Fibroblast of upper back skin (primary cell): ENCODE results near the gene CACNA2D3.
A peak's percentile ranks its signal among the peaks of the same experiment; 100 is the strongest.

ENCODE experiments used
- DNase-seq: peaks from one replicate; pipeline ENCODE4 v3.0.0-alpha.2; 2013

CACNA2D3 gene

DNA sequence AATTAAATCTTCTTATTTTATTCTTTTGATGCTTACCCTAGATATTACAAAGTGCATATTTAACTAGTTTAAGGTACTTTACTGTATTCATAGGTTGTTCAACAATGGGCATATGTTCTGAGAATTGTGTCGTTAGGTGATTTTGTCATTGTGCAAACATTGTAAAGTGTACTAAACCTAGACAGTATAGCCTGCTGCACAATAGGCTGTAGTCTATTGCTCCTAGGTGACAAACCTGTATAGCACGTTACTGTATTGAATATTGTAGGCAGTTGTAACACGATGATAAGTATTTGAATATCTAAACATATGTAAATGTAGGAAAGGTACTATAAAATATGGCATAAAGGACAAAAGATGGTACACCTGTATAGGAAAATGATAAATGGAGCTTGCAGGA, 100.7 kb downstream of the CACNA2D3 start:
- DNase-seq = no peak

DNA sequence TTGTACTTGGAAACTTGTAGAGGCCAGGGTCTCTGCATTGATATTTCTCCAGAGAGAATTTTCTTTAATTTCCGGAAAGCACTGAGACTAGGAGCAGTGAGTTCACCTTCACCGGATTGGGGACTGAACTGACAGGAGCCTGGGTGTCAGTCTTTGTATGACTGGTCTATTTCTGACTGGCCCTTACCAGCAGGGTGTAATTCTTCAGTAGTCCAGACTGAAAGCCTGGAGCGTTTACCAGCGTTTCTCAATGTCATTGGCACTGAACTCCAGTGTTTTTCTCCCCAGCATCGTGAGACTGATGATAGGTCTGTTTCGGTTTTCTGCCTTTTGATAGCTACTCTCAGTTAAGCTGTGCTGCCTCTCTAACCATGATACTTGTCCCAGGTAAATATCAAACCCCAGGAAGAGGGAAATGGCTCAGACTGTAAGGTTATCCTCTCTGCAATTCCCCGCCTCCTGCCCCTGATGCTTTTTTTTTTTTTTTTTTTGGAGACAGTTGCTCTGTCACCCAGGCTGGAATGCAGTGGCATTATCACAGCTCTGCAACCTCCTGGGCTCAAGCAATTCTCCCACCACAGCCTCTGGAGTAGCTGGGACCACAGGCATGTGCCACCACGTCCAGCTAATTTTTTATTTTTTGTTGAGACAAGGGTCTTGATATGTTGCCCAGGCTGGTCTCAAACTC, 103.6 kb downstream of the CACNA2D3 start:
- no peak for DNase-seq

DNA sequence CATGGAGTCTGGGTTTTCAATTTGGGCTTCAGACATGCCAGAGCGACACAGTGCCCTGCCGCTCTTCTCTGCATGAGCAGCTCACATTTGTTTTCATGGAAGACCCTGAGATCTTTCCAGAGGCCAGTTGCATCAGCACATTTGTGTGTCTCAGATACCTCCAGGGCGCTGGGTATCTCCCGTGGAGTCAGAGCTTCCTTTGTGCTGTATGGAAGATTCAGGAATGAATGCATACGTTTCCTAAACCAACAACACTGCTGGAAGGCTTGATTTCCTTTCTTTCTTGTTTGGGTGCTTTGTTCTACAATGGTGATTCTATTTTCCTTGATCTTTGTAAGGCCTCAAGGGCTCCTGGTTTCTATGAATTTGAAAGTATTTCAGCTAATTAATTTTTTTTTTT, 106.5 kb downstream of the CACNA2D3 start:
- DNase-seq = no peak

DNA sequence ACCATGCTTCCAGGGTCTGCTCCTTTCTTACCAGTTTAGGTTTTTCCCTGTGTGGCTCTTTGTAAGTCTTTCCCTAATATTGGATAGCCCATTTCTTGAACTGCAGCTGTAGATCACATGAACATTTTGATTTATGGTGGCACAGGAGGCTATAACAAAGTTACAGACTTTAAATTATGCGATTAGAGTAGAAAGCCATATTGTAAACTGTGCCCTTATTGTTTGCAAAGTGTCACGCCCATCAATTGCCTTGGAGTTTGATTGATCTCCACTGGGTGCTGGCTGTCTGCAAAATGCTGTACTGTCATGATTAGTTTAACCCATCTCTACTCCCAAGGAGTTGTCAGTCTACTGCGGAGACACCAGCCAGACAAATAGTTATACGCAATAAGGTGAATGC, 110.3 kb downstream of the CACNA2D3 start:
- DNase-seq = no peak

DNA sequence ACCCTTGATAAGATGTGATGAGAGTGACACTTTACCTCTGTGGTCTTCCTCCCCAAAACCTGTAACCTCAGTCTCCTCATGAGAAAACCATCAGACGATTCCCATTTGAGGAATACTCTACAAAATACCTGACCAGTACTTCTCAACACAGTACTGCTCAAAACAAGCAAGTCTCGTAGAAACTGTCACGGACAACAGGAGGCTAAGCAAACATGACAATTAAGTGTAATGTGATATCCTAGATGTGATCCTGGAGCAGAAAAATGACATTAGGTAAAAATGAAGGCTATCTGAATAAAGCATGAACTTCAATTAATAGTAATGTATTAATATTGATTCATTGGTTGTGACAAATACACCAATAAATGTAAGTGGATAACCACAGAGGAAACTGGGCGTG, 113.6 kb downstream of the CACNA2D3 start:
- no peak for DNase-seq

DNA sequence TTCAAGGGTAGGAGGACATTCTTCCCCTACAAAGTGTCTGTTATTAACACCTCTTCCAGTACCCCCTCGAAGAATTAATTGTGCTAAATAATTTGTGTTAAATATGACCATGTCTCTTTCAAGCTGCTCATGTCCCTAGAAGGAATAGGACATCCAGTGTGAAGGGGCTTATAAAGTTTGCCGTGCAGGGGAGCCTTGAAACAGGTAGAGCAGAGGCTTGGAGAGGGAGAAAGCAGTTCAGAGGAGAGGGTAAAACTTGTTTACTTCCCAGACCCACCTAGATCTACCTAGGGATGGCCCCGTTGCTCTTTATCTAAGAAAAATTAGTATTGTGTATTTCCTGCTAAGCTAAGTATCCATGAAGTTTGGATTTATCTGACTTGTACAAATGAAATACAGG, 114.8 kb downstream of the CACNA2D3 start:
- DNase-seq = no peak

DNA sequence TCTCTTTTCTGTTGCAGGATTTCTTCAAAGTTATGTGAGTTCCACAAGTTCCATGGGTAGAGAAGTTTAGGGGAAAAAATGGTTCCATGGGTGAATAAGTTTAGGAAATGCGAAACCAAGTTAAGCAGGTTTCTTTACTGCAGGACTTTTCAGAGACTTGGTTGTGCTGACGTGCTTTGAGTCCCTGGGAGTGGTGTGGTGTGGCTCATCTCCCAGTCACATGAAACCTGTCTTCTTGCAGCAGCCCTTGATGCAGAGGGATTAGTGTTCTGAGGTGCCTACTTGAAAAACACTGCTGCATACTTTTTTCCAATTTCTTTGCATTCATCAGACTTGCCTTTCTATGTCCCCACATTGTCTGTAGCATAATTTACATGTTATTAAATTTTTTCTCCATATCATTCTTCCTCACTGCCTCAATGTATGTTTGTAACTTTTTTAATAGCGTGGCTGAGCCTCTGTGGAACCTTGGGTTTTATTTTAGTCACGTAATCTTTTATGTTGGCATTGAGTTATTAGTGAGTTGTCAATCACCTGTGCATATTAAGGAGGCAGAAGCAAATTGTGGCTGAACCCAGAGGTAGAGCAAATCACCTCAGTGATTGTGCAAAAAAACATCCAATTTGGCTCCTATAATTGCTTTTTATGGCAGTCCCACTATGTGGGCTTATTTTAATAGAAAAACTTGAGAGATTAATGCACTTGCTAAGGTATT, 115.6 kb downstream of the CACNA2D3 start:
- DNase-seq = no peak

DNA sequence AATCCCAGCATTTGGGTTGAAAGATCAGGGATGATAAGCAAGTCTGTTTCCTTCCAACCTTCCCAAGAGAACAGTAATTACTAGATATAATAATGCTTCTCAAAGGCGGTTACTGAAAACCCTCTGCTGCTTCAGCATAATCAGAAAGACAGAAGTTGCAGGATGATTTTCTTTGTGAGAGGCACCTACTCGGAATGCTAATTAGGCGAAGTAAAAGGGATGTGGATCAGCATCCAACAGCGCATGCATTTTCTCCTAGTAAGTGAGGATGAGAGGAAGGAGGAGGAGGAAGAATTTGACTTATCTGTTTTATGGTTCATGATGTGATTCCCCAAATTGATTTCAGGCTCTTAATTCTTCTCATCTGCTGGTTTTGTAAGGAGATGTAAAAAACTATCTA, 118.0 kb downstream of the CACNA2D3 start:
- no peak for DNase-seq

DNA sequence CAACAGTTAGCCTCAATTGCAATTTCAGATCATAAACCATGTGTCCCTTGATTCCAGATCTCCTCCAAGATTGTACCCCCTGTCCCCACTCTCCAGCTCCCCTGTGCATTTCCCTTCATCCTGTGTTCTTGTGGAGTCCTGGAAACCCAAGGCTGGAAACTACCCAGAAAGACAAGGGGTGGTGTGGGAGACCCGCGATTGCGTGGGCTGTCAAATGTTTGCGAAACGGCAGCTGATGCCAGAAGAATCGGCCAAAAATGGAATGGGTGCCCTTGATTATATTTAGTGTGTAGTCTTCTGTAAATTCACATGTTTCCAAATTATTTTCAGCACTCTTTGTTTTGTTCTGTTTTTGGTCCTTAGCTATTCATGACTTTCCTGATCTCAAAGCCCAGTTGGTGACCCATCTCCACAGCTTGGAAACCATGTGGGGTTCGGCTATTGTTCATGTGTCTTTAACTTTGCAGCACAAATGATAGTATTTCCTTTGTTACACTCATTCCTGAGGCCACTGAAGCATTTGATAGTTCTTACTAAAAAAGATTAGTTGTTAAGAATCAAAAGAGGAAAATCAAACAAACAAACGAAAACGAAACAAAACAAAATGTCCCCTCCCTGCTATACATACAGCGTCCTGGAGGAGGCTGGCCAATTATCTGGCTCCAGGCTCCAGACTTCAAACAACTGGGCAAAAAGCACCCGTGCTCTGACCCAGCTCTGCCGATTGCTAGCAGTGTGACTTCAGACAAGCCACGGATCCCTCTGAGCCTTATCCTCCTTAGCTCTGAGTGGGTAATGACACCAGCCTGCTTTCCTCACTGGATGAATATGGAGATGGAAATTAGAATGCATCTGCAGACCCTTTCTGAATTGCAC, 120.9 kb downstream of the CACNA2D3 start:
- no peak for DNase-seq

DNA sequence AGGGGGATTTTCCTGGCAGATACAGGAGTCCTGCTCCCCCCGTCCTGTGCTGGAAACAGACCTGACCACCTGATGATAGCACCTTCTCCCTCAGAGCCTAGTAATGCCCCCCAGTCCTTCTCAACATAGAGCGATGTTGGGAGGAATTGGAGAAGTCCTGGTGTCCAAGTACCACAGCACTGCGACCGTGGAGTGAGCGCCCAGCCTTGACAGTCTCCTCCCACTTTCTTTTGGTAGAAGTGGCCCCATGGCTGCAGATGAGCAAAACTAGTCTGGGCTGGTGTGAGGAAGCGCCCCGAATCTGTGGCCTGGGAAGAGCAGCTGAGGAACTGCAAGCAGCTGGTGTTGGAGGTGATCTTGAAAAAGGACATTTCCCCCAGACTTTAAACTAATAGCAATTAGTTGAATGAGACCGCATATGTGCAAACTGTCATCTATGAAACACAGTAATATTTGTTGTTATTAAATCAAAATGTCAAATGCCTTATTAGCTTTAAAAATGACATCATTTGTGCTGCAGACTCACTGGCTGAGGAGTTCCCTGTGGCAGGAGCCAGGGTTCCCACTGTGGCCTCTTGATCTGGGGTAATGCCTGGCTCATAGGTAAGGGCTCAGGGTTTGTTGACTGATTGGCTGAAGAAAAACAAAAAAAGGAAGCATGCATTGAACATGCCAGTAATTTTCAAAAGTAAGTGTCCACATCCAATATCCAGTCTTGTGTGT, 121.8 kb downstream of the CACNA2D3 start:
- no peak for DNase-seq

DNA sequence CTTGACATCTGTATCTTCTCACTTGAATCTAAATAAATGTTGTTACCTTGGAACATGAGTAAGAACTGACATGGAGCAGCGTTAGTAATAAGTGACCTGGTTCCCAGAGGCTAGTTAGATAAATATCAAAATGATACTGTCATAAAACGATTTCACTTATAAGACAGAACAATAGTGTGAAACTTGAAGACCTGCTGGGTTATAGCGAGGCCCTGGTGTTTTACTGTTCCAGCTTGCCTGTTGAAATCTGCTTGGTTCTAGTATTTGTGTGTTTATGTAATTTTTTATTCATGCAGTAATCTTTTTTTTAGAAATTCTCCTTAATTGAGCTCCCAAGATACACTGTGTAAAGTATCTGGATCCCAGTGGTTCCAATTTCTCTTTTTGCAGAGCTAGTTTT, 129.4 kb downstream of the CACNA2D3 start:
- no peak for DNase-seq

DNA sequence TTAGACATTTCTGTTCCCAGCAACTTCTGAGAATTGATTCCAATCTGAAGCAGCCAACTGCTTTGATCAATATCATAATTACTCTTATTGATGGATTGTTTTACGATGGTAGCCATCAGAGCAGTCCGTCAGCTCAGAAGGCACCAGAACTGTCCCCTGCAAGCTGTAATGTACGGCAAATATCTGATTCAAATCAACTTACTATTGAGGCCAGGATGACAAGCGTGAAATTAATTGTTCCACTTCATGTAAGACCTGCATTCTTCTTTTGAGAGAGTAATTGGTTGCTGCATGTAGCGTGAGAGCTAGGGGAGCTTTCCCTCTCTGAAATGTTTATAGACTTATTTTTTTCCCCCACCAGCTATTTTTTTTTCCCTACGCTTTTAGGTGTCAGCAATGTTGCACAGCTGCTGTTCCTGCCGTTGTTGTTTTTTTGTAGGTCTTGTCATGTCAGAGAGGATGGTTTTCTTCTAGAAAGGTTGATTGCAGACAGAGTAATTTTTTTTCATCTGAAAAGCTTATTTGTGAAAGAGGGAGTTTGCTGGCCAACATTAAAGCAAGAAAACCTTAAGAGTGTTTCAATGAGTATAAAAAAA, 134.9 kb downstream of the CACNA2D3 start:
- DNase-seq = no peak

DNA sequence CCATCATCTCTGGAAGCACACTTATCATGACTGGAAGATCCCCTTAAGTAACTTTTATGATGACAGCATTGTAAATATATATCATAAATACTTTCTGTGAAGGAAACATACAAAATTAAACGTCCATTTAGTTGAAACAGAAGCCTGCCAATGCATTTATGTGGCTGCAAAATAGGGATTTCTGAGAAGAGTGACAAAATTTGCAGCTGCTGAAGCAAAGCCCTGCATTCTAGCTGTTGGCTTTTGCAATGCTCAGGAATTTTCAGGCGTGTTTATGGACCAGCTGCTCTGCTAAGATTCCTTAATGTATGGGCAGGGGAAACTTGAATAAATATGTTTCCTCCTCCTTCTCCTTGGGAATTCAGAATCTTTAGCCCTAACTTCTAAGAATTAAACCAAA, 137.3 kb downstream of the CACNA2D3 start:
- DNase-seq = no peak

DNA sequence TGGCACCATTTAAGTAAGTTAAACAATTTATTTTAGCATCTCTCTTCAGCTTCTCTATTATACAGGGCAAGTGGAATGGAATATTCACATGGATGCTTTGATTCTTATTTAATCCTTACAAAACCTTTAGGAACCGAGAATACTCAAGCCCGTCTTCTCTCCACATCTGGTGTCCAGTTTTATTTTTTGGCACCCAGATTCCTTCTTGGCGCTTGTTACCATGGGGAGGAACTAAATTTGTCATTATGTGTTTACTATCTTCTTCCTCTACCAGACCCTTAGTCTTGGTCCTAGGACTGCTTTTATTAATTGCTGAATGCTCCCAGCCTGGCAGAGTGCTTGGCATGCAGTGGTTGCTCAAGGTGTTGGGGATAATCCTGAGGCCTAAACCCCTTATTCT, 138.8 kb downstream of the CACNA2D3 start:
- no peak for DNase-seq

DNA sequence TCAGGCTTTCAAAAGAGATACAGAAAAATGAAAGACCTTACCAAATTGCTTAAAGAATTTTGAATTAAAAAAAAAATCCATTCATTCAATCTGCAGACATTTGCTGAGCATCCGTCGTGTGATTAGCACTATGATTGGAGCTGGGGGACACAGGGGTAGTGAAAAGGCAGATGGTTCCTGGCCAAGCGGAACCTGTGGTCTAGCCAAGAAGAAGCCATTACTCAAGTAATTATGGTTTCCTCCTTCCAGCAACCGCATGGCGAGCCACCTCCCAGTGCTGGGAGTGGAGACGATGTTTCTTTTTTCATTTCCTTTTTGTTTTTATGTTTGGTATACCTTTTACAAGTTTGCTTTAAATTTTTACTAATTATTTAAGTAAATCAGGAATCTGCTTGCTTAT, 140.2 kb downstream of the CACNA2D3 start:
- no peak for DNase-seq

DNA sequence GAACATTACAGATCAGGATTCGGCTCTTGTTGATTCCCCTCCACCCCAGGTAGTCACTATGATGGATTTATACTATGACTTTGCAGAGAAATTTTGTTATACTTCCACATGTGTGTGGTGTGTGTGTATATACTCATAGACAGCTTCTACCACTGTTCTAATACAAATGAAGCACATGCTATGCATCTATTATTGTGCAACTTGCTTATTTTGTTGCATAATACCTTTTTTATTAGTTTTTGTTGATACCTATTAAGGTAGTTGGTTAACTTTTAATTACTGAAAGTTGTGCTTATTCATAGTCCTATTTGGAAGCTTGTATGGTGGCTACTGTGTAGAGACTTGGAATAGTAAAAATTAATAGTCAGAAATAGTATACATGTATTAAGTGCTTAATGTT, 140.6 kb downstream of the CACNA2D3 start:
- no peak for DNase-seq

DNA sequence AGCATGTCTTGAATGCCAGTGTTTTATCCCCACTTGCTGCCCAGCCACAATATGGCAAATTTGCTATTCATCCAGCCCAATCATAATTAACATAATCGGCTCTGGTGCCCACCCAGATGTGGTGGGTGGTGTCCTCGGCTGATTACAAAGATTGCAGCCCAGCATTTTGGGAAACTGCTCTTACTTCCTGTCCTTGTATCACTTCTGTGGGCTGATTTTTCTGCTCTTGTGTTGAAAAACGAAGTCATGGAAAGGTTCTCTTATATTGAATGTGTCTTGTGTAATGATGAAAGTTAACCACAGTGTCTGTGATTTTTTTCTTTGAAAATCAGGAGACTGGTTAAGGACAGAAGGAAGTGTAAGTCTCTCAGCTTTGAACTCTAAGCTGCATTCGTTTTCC, 141.7 kb downstream of the CACNA2D3 start:
- no peak for DNase-seq

DNA sequence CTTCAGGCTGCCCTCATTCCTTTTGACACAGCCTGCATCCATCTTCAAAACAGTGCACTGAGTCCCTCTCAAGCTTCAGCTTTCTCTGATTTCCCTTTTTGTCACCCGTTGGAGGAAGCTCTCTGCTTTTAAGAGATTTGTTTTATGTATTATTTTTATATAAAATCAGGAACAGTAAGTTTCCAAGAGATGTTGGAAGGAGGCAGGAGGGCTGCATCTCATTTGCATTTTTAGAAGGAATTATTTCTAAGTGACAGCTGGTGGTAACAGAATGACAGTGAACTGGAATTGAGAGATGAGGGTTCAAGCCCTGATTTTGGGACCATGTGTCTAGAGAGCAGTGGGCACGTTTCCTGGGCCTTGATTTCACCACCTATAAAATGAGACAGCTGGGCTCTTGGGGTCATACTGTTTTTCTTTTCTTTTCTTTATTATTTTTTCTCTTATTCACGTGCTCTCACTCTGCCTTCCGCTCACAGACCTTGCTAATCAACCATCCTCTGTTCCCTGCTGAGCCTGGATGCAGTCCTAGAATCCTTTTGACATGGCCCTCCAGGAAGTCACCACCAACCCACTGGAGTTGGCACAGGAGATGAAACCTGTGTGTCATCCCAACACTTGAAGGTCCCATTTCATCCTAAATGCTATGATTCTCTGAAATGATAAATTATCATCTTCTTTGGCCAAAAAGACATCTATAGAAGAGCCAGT, 148.6 kb downstream of the CACNA2D3 start:
- no peak for DNase-seq

DNA sequence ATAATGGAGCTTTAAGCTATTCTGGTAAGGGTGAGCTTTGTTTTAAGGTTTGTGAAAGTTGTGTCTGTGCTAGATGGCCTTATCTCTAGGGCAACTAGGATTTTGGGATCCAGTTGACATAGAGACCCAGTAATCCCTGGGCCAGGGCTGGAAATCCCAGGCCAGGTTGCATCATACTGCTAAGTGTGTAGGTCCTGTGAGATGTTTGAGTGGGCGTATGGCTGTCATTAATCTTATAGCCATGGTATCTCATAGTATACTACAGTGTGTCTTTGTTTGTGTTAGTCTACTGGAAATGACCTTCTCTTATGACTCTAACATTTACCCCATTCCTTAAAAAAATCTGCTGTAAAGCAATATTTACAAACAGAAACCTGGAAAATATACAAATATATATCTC, 151.4 kb downstream of the CACNA2D3 start:
- no peak for DNase-seq

DNA sequence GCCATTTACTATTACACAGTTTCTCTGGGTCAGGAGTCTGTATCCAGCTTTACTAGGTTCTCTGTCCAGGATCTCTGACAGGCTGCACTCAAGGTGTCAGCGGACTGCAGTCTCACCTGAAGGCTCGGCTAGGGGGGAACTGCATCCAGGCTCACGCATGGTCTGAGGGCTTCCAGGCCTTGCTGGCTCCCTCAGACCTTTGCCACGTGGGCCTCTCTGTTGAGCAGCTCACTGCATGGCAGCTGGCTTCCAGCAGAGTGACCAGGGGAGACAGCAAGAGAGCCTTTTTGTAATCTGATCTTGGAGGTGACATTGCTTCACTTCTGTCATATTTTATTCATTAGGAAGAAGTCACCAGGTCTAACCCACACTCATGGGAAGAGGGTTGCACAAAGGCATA, 152.3 kb downstream of the CACNA2D3 start:
- DNase-seq = no peak

DNA sequence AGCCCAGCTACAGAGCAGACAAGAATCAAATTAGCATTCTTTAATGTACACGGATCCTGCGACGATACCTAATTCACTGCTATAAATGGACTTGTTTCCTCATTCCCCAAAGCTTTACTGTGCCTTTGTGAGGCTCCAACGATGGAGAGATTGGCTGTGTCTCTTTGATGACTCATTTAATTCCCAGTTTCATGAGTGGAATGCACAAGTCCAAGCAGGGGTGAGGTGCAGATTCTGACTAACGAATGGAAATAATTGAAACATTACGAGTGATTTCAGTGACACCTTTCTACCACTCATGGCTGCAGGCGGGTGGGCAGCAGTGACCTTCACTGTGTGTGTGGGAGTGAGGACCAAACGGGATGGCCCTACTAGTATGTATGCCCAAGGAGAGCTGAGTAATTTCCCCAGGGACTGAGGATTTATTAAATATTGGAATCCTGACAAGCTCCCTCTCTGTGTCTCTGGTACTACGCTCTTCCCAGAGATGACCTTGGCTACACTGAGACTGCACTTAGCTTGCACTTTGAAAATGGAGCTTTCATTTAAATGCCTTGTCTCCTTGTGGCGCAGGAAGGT, 156.7 kb downstream of the CACNA2D3 start:
- DNase-seq = peak; percentile 11

DNA sequence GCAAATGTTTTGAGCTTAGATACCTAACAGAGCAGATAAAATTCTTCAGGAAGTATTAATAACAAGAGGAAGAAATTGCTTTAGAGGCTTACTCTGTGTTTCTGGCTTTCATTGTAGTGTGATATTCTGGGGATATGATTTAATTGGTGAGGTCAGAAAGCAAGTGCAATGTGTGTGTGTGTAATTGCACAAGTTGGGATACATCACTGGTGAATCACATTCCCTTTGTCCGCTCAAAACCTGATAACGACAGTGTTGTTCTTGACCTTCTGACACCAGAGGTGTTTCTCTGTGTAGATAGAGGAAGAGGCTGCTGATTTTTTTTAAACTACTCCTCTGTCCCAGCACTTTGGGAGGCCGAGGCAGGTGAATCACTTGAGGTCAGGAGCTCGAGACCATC, 161.1 kb downstream of the CACNA2D3 start:
- no peak for DNase-seq
